ENCODE measurements around the gene RCAN1. TPM values are rescaled to one million over a fixed set of nuclear protein-coding genes. Genes with fewer than 3 reads are reported as not detected.

RCAN1 gene
- total and polyA plus RNA-seq, 2 of the 4 experiments (the other 2 are of a cell fraction) = 53.5 to 175 TPM

DNA sequence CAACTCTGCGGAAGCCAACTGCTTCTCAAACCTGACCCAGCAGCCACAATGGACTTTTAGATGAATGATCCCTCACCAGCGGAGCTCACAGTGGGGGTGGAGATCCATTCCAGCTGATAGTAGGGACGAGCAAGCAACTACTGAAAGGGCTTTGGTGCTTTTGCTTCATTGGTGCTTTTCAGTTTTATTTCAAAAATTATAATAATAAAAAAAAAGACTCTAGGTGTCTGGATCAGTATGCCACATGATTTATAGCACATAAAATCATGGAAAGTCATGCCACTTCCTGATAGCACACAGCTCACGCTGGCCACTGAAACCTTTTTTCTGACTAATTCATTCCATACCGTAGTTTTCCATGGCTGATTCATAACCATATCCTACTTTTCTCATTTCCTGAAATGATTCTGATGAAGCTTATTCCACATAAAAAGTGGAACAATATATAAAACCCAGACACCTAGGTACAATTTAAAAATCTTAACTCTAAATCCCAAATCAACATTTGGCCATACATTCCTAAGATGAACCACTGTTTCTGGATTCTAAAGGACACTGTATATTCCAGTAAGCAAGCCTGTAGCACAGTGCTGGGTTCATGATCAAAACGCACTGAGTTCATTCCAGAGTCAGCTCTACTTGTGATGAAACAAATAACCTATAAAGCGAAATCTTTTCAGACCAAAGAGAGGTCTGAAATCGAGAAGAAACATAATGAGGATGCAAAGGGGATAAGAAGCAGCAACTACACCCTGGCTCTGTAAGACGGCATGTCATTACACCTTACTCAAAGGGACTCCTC, 61.6 kb downstream of the RCAN1 start:
- H3K9me3 ChIP-seq (ENCODE audit: control insufficient read depth, insufficient read depth, low read length) = no peaks in the 10 kb centered on the region
- H3K14ac ChIP-seq (replicated peaks; ENCODE audit: low read depth, low read length) = peak overlapping the region; percentile 94
- peak overlapping the region; percentile 76 to 94 for H4K8ac ChIP-seq (ENCODE audit: low read depth in 2 of 2, low read length in 2 of 2)
- TF ChIP-seq MAZ (IDR thresholded peaks at IDR 0.05; ENCODE audit: borderline replicate concordance, low read depth, low read length) (no peak), FOS (IDR thresholded peaks at IDR 0.05; ENCODE audit: low read depth, low read length) (0 out of 2 replicates have a peak, but pooled peaks have one; percentile 19)
- peak overlapping the region; percentile 79 for H3K4me2 ChIP-seq (ENCODE audit: low read depth, low read length)
- peak overlapping the region; percentile 80 for H2AFZ ChIP-seq (replicated peaks; ENCODE audit: low read length, poor library complexity)
- no peaks in the 10 kb centered on the region for H3K27me3 ChIP-seq (ENCODE audit: control insufficient read depth, insufficient read depth, low read length)
- peaks cover 10% of the 10 kb centered on the region for H3K4me1 ChIP-seq (ENCODE audit: control insufficient read depth, insufficient read depth, low read length)
- ChIA-PET CTCF (interaction anchor here (0.7 kb wide), 1 partner anchor 697 kb away, joined by 3 read pairs; no protein-coding TSS in a partner anchor), POLR2A (ENCODE audit: unreplicated experiment) (interaction anchor here (0.6 to 1.2 kb wide), 3 partner anchors 27 to 55 kb away, joined by 5 to 20 read pairs (median 6); no protein-coding TSS in a partner anchor)
- H4K5ac ChIP-seq (ENCODE audit: low read depth, low read length) = peak overlapping the region; percentile 81
- H2AK9ac ChIP-seq (replicated peaks; ENCODE audit: low read depth, low read length, poor library complexity) = peak overlapping the region; percentile 87
- H3K36me3 ChIP-seq (ENCODE audit: control insufficient read depth, insufficient read depth, low read length) = no peaks in the 10 kb centered on the region
- in situ Hi-C loops (cut with MboI; ENCODE audit: low sequenced_read_pairs) = no loop called here
- DNase-seq (peak; percentile 82), ATAC-seq (ENCODE audit: low read depth) (peak; percentile 88)
- H4K20me1 ChIP-seq (ENCODE audit: insufficient read depth, low read length) = no peaks in the 10 kb centered on the region
- dilution Hi-C loops (cut with HindIII; ENCODE audit: low sequenced_read_pairs, unreplicated experiment) = no loop called here
- peaks cover 12% of the 10 kb centered on the region for H3K9me1 ChIP-seq (ENCODE audit: insufficient read depth, low read length)
- H2AK5ac ChIP-seq (ENCODE audit: low read depth, low read length) = peak overlapping the region; percentile 86
- peak overlapping the region; percentile 96 for H3K4ac ChIP-seq (ENCODE audit: low read depth, low read length)
- peak overlapping the region; percentile 81 for H3K27ac ChIP-seq (ENCODE audit: insufficient read depth, low read length)
- no TSS peak for BruUV-seq (replicated peaks)
- peak overlapping the region; percentile 74 for H3K9ac ChIP-seq (ENCODE audit: low read depth, low read length)
- peak overlapping the region; percentile 89 for H2BK15ac ChIP-seq (ENCODE audit: low read depth, low read length)
- H2BK5ac ChIP-seq (ENCODE audit: low read depth, low read length, poor library complexity, severe bottlenecking) = peak overlapping the region; percentile 96
- H3K4me3 ChIP-seq (ENCODE audit: insufficient read depth, low read depth, low read length) = peak overlapping the region; percentile 29
- H3K18ac ChIP-seq (ENCODE audit: low read depth, low read length) = peak overlapping the region; percentile 76; the same call in 1 of the 2 replicates
- H4K91ac ChIP-seq (ENCODE audit: insufficient read depth, low read depth, low read length) = peak overlapping the region; percentile 85
- H2BK120ac ChIP-seq (ENCODE audit: low read depth, low read length) = peak overlapping the region; percentile 97
- peak overlapping the region; percentile 92 for H3K56ac ChIP-seq (ENCODE audit: extremely low read depth, insufficient read depth, low read length)
- intact Hi-C loops (cut with micrococcal nuclease) = no loop called here
- WGBS, 2 experiments (ENCODE audit: extremely low coverage in 2 of 2, insufficient read length in 1 of 2) = 60% methylated on average over 1 of the region's 9 CpGs; no CpG with 5 or more reads in 1 of the 2 experiments
- H3K23ac ChIP-seq (ENCODE audit: low read depth, low read length) = peak overlapping the region; percentile 94
- peak overlapping the region; percentile 87 for H2BK20ac ChIP-seq (ENCODE audit: low read depth, low read length)
- H3K79me1 ChIP-seq (ENCODE audit: low read depth in 1 of 2, low read length in 2 of 2) = peaks cover 17 to 30% of the 10 kb centered on the region in 2 experiments

All from IMR-90 (cell line).